Measurements from ENCODE around the gene ZNF429.
"Not testable (repeated sequence)": the region's sequence is repeated elsewhere in the genome, so short reads cannot be mapped to it uniquely, and the experiment has no call there.

The ZNF429 gene

DNA sequence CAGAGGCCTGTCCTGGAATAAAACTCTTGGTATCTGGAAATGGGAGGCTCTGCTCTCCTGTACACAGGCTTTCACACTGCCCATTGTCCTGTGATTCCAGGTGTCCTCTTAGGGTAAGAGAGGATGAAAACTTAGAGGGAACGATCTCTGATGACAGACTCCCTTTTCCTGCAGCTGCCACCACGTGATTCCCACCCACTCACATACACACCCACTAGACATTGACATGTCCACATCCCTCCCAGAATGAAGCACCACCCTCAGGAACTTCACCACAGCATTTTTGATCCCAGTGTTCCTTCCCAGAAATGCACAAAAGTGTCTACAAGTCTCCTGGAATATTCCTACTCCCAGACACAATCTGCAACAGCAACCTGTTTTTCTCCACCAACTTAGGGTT is 8.2 kb downstream of the ZNF429 start:
- no peak for DNase-seq (ENCODE audit: low read depth)

DNA sequence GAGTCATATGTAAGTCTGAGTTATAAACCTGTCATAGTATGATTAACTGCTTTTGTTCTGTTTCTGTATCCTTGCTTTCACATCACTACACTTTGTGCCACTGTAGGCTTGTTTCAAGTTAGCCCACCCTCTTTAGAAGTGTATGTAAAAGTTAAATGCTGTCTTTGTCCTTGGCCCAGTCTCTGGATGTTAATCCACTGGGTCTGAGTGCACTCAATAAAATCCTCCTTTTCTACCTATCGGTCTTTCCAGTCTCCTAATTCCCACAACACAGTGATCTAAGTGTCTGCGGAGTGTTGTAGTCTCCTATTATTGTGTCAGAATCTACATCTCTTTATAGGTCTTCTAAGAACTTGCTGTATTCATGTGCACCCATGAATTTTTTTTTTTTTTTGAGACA is 14.1 kb downstream of the ZNF429 start:
- DNase-seq (ENCODE audit: low read depth), result no peak

DNA sequence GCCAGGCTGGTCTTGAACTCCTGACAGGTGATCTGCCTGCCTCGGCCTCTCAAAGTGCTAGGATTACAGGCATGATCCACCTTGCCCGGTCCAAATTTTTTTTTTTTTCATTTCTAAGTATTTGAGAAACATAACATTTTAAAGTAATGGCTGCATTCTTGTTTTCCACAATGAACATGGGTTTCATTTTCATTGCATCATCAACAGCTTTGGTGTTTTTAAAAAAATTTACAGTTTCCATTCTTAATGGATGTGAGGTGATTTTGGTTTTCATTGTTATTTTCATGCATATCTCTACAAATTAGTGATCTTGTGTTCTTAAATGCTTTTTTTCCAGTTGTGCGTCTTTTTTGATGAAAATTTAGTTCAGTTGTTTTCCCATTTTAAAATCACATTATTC is 27.5 kb downstream of the ZNF429 start:
- no peak for DNase-seq (ENCODE audit: low read depth)

DNA sequence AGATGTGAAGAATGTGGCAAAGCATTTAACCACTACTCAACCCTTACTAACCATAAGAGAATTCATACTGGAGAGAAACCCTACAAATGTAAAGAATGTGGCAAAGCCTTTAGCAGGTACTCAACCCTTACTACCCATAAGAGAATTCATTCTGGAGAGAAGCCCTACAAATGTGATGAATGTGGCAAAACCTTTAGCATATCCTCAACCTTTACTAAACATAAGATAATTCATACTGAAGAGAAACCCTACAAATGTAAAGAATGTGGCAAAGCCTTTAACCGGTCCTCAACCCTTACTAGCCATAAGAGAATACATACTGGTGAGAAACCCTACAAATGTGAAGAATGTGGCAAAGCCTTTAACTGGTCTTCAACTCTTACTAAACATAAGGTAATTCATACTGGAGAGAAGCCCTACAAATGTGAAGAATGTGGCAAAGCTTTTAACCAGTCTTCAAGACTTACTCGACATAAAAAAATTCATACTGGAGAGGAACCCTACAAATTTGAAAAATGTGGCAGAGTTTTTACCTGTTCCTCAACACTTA is 31.4 kb downstream of the ZNF429 start:
- DNase-seq (ENCODE audit: low read depth), result not testable (repeated sequence)

DNA sequence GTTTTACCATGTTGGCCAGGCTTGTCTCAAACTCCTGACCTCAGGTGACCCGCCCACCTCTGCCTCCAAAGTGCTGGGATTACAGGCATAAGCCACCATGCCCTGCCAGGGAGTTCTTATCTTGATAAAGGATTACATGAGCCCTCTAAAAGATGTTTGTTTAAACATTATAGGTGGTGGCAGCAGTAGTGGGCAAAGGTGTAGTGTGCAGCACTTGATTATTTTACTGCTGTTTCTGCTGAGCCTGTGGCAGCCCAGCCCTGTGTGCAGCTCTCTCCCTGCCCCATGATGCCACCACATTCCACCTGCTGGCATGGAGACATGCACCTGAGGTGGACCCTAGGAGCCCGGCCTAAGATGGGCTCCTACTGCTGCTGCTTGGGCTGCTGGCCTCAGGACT is 54.0 kb downstream of the ZNF429 start:
- DNase-seq (ENCODE audit: low read depth), result no peak

DNA sequence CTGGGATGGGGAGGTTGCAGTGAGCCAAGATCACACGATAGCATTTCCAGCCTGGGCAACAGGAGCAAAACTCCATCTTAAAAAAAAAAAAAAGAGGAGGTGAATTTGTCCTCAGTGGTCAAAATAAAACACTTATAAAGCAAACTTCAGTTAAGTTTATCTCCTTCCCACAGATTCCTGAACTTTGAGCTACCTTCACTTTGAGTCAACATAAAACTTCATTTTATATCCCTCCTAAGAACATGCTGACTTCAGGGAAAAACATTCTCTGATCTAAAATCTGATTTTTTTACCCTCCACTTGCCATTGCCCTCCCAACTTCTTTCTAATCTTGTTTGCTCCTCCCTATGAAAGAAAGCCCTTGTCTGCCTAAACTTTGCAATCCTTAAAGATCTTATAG is 59.0 kb downstream of the ZNF429 start:
- no peak for DNase-seq (ENCODE audit: low read depth)

DNA sequence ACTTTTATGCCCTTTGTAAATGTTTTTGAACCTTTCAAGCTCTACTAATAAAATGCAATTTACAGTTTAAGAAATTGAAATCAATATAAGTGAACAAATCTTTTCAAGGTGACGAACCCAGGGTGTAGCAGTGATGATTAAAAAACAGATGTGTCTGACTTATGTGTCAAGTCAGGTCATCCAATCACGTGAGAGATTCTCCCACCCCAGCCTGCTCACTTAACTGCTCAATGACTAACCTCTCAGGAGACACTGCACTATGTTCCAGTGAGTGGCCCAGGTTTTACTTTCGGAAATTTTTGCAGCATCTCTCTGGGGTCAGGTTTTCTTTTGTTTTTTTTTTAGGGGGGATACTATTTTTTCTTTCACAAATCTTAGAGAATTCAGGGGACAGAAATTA is 60.7 kb downstream of the ZNF429 start:
- no peak for DNase-seq (ENCODE audit: low read depth)

DNA sequence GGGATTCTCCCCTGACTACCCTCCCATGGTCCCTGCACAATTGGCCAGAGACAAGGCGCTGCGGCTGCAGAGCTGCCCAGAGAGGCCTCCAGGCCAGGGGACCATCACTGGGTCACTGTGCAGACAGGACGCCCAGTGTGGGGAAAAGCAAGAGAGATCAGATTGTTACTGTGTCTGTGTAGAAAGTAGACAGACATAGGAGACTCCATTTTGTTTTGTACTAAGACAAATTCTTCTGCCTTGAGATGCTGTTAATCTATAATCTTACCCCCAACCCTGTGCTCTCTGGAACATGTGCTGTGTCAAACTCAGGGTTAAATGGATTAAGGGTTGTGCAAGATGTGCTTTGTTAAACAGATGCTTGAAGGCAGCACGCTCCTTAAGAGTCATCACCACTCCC is 62.4 kb downstream of the ZNF429 start:
- DNase-seq (ENCODE audit: low read depth), result not testable (repeated sequence)

DNA sequence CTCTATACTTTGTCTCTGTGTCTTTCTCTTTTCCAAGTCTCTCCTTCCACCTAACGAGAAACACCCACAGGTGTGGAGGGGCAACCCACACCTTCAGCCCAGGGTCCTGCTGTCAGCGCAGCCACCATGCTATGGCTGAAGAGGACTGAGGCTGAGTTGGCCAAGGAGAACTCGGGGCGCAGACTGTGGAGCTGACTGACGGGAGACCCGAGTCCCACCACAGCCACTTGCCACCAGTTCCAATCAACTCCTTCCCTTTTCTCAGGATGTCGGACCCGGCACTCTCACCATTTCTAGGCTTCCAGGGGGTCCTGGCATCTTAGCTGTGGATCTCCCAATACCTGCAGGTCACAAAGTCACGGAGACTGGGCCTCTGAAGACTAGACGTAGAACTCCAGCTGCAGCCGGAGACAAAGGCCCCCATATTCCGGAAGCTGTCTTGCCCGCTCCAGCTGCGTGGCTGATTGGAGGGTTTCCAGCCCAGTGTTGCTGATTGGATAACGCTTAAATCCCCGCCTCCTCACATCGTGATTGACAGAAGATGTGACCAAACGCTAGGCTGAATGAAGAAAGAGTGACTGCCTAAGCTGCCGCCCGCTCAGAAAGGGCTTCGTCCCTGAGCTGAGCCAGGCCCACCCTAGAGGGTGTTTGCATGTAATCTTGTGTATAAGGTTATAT is 63.6 kb downstream of the ZNF429 start:
- DNase-seq (ENCODE audit: low read depth), result peak; percentile 87

DNA sequence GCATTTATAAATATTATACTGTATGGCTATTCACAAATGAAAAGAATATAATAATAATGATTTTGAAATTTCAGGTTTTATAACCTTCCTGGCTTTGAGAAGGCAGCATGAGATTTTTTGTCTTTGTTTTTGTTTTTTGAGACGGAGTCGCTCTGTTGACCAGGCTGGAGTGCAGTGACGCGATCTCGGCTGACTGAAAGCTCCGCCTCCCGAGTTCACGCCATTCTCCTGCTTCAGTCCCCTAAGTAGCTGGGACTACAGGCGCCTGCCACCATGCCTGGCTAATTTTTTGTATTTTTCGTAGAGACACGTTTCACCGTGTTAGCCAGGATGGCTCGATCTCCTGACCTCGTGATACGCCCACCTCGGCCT is 64.1 kb downstream of the ZNF429 start:
- peak; percentile 53 for DNase-seq (ENCODE audit: low read depth)

DNA sequence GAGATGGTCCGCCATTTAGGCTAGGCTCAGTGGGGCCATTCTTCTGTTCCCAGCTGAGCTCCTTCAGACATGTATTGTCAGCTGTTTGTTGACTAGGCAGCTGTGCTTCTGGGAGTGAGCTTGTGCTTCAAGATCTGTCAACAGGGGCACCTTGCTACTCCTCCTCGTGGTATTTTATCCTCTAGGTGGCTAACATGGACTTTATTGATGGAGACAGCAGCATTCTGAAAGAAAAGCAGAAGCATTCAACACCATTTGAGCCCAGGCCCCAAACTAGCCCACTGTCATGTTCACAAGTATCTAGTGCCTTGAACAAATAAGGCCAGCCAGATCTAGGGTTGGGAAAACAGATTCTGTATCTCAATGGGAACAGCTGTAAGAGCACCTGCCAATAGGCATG is 65.9 kb downstream of the ZNF429 start:
- no peak for DNase-seq (ENCODE audit: low read depth)

DNA sequence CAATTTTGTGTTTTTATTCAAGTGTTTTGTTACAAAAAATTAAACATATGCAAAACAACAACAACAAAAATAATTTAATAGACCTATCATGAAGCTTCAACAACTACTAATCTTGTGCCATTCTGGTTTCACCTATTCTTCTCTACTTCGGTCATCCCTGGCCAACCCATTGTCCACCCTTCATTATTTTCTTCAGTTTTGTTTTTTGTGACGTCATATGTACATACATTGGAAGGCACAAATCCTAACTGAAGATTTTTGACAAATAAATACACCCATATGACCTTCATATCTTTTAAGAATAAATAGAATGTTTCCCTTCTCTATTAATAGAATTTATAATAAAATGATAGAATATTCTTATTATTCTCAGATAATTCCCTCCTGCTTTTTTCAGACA is 69.2 kb downstream of the ZNF429 start:
- no peak for DNase-seq (ENCODE audit: low read depth)

DNA sequence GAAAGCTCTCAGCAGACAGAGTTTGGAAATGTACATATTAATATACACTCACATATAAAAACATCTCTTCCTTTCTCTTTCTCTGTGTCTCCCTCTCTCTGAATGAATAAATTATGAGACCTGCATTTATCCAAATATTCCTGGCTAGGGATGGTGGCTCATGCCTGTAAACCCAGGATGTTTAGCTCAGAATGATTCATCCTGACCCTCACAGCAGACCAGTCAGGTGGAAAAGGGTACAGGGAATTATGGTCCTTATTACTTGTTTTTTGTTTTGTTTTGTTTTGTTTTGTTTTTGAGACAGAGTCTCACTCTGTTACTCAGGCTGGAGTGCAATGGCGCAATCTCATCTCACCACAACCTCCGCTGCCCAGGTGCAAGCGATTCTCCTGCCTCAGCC is 71.1 kb downstream of the ZNF429 start:
- no peak for DNase-seq (ENCODE audit: low read depth)

DNA sequence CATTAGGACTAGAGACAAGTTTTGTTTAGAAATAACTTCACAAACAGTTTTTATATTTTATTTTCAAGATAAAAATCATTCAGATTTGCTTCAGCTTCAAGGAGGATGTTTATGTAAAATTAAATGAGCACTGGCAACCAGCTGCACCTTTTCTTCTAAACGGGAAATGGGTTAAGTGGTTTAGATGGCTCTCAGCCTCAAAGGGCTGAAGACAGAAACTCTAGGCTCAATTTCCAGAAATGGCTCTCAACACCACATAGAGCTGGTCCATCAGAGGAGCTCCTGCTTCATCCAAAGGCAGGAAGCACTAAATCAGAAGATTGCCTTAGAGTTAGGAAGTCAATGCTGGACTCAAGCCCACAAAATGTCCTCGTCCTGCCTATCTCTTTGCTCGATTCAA is 74.7 kb downstream of the ZNF429 start:
- no peak for DNase-seq (ENCODE audit: low read depth)

DNA sequence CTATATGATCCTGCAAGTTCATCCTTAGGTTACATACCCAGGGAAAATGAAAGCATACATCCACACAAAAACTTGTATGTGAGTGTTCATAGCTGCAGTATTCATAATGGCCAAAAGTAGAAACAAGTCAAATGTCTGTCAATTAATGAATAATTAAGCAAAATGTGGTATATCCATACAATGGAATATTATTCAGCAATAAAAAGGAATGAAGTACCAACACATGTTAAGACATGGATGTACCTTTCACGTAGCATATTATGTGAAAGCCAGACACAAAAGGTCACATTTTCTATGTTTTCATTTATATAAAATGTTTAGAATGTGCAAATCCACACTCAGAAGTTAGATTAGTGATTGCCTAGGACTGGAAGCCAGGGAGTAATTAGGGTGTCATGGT is 75.4 kb downstream of the ZNF429 start:
- no peak for DNase-seq (ENCODE audit: low read depth)

DNA sequence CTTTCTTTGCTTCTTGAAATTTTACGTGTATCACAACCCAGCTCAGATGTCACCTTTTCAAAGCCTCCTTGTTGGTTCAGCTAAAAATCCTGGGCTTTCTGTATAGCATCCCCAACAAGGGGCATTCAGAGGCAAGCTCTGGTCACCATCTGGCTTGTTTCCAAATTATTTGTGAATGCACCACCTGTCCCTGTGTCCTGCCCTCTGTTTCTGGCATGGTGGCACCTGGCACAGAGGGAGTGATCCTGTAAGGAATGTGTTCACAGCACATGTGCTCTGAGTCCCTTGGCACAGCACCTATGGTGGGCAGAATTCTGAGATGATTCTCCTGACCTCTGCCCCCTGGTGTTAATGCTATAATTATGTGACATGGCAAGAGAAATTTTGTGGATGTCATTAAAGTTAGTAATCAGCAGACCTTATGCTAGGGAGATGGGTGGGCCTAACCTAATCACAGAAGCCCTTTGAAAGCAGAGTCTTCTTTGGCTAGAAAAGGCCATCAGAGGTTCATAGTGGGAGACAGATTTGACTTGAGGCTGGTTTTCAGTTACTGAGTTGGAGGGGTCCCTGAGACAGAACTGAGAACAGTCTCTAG is 76.3 kb downstream of the ZNF429 start:
- DNase-seq (ENCODE audit: low read depth), result no peak

DNA sequence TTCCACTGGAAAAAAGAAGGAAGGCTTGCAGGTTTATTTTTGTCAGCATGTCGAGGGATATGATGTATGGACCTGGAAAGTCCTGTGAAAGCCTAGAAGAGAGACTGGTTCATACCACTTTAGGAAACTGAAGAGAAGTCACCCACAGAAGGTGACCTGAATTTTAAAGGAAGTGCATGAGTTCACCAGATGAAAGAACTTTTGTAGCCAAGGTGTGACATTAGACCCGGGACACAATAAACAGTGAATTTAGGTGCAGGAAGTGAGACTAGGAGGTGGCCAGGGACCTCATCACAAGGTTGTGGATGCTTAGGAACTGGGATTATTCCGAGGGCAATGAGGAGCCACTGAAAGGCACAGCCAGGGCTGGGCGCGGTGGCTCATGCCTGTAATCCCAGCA is 79.1 kb downstream of the ZNF429 start:
- DNase-seq (ENCODE audit: low read depth), result no peak

DNA sequence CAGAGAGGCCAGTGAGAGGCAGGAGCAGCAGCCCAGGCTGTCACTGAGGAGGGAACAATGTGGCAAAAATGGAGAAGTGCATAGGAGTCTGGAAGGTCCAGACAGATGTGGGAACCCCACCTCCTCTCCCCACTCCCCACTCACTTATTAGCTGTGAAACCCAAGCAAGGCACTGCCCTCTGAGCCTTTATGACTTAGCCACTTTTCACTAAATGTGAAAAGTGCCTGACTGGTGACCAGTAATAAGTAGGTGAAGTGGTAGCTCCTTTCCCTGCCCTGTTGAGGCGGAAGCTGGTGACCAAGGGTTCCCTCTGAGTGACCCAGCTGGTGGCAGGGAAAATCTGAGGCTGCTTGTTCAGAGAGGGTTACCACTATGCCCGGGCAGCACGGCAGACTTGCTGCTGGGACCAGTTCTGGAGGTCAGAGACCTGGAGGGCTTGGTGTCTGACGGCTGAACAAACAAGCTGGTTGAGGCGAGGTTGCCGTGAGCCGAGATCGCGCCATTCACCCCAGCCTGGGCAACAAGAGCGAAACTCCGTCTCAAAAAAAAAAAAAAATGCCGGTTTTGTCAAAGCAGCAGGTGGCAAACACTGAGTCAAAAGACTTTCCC is 80.0 kb downstream of the ZNF429 start:
- no peak for DNase-seq (ENCODE audit: low read depth)

DNA sequence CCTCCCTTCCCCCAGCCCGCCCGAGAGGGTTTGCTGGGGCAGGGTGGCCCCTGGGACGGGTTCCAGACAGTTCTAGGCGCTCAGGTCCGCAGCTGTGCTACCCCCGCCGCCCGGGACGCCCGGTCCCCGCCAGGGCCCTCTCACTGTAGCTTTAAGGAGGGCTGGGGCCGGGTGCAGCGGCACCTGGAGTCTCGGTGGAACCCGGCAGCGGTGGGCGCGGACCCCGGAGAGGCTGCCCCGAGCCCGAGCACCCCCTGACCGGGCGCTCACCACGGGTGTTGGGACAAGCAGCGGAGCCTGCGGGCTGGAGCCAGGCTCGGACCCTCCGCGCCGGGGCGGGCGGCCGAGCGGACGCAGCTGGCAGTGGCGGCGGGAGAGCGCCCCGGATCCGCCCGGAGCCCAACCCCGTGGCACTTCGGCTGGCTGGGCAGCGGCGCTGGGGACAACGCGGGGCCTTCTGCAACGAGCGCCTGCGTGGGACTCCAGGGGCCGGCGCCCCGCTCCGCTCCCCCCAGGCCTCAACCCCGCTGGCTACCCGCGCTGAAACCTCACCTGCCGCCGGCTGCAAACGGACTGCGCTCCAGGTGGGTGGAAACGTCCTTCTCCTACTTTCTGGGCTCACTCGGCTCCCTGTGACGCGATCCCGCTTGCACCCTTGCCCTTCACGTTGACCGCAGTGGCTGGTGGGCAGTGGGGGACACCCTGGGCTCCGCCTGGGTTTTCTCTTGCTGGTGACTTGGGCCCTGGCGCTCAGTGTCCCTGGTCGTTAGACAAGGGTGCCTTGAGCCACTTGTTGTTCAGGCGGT is 81.1 kb downstream of the ZNF429 start:
- no peak for DNase-seq (ENCODE audit: low read depth)

DNA sequence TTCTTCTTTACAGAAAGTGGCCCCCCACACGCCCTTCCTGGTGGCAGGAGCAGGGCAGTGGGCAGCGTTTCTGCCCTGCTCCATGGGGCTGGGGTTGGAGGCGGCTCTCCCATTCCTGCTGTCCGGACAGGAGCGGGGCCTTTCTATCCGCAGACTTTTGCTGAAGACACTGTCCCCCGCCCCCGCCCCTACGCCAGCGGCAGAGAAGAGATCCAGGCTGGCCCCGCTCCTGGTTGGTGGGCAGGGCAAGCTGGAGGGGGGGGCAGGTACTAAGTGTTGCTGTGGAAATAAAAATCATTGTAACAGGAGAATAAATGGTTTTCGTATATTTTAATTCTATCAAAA is 81.7 kb downstream of the ZNF429 start:
- no peak for DNase-seq (ENCODE audit: low read depth)

DNA sequence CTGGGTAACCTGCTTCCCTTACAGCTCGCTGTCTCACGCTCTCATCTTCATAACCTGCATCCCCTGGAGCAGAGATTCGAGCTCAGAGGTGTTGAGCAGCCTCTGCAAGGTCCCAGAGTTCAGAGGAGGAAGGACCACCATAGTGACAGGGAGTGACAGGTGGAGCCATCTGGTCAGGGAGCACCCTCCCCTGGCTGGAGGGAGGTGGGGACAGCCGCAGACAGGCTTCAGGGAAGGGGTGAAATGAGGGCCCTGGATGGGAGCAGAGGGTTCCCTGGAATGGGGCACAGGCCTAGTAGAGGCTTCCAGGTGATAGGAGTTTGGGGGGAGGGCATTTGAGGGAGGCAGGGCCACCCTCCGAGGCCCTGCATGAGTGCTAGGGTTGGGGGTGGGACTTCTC is 82.1 kb downstream of the ZNF429 start:
- DNase-seq (ENCODE audit: low read depth), result no peak

DNA sequence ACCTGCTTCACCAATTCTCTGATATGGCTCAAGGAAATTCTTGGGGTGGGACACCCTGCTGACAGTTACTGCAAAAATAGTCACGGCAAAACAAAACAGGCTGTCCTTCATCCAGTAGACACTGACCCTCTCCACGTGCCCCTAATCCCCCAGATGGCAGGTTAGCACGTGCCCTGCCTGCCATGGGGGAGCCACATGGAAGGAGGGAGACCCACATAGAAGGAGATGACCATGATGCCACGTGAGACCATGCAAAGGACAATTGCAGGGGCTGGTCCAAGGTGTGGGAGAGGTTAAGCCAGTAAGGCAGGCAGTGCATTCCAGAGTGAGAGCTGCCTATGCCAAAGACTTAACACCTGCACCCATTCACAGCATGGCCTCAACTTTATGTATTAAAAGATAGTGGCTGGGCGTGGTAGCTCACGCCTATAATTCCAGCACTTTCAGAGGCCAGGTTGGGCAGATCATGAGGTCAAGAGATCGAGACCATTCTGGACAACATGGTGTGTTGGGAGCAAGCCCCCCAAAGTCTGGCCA is 82.7 kb downstream of the ZNF429 start:
- DNase-seq (ENCODE audit: low read depth), result no peak

DNA sequence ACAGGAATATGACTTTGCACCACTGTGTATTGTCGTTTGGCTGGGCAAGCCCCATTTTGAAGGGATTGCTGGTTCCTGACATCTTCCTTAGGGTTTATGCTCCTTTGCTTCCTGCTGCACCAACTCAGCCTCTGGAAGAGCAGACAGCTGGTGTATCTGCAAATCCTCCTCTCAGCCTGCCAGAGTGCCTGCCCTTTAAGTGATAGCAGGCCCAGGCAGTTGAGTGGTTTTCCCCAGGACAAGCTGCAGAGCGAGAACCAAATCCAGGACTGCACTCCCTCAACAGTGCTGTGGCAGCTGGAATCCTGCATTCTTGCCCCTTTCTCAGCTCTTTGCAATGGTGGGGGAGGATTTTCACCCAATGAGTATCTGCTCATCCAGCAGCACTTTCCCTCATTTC is 85.5 kb downstream of the ZNF429 start:
- DNase-seq (ENCODE audit: low read depth), result no peak
